ENCODE measurements around the gene SPEF1. TPM values are rescaled to one million over a fixed set of nuclear protein-coding genes. Genes with fewer than 3 reads are reported as not detected.
A peak's percentile ranks its signal among the peaks of the same experiment; 100 is the strongest.

SPEF1 gene
- total and polyA plus RNA-seq, 2 of the 13 experiments (the other 11 are each of a cell fraction or from before 2014, with no cell fraction given): 0.11 to 0.27 TPM

DNA sequence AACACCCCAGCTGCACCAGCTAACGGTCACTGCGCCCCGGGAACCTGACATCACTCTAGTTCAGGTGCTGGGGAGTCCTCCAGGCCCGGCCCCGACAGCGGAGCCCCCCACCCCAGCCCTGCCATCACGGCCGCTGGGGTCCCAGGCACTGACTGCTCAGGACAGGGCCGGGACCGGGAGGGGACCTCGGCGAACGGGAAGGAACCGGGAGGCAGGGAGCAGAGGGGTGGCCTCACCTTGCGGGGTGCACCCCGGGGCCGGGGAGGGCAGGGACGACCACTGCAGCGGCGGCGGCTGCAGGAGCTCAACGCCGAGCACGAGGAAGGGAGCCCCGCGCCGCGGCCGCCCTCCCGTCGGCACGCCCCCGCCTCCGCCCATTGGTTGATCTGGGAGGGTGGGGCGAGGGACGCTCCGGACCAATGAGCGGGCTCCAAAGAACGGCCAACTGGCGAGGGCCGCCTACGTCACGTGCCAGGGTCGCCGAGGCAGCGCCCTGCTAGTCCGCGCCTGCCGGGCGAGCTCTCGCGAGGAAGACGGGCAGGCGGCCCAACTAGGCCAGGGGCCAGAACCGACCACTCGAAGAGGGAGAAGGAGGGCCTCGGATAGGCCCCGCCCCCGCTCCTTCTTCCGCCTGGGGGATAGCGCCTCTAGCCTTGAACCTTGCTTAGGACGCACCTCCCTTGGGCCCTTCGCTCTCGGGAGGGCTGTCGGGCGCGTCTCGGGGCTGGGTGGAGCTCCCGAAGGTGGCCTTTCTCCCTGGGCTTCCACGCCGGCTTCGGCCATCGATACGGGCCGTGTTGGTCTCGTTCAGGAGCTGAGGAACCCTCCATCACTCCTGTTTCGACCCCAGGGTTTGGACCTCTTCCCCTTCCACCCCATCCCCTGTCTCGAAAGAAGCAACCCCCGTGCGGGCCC is 13.6 kb downstream of the SPEF1 start, which contains the start of gene ADISSP (continued):
- TF ChIP-seq, protein P1, sequence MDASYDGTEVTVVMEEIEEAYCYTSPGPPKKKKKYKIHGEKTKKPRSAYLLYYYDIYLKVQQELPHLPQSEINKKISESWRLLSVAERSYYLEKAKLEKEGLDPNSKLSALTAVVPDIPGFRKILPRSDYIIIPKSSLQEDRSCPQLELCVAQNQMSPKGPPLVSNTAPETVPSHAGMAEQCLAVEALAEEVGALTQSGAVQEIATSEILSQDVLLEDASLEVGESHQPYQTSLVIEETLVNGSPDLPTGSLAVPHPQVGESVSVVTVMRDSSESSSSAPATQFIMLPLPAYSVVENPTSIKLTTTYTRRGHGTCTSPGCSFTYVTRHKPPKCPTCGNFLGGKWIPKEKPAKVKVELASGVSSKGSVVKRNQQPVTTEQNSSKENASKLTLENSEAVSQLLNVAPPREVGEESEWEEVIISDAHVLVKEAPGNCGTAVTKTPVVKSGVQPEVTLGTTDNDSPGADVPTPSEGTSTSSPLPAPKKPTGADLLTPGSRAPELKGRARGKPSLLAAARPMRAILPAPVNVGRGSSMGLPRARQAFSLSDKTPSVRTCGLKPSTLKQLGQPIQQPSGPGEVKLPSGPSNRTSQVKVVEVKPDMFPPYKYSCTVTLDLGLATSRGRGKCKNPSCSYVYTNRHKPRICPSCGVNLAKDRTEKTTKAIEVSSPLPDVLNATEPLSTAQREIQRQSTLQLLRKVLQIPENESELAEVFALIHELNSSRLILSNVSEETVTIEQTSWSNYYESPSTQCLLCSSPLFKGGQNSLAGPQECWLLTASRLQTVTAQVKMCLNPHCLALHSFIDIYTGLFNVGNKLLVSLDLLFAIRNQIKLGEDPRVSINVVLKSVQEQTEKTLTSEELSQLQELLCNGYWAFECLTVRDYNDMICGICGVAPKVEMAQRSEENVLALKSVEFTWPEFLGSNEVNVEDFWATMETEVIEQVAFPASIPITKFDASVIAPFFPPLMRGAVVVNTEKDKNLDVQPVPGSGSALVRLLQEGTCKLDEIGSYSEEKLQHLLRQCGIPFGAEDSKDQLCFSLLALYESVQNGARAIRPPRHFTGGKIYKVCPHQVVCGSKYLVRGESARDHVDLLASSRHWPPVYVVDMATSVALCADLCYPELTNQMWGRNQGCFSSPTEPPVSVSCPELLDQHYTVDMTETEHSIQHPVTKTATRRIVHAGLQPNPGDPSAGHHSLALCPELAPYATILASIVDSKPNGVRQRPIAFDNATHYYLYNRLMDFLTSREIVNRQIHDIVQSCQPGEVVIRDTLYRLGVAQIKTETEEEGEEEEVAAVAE (CRISPR knock-in tag; IDR thresholded peaks at IDR 0.05; ENCODE audit: borderline replicate concordance): peak; percentile 88; the same call in 1 of the 2 replicates
- peak; percentile 84 for TF ChIP-seq KLF13 (CRISPR knock-in tag; IDR thresholded peaks at IDR 0.05)
- TF ChIP-seq SMARCC2 (IDR thresholded peaks at IDR 0.05): no peak
- TF ChIP-seq ZNF33B (CRISPR knock-in tag; IDR thresholded peaks at IDR 0.05): peak; percentile 71
- TF ChIP-seq, protein P2, sequence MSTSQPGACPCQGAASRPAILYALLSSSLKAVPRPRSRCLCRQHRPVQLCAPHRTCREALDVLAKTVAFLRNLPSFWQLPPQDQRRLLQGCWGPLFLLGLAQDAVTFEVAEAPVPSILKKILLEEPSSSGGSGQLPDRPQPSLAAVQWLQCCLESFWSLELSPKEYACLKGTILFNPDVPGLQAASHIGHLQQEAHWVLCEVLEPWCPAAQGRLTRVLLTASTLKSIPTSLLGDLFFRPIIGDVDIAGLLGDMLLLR (CRISPR knock-in tag; IDR thresholded peaks at IDR 0.05): no peak; the same call in none of the 2 replicates
- TF ChIP-seq ARNTL (CRISPR knock-in tag; IDR thresholded peaks at IDR 0.05): peak; percentile 92
- peak; percentile 62; the same call in 1 of the 2 replicates for TF ChIP-seq GATA4 (IDR thresholded peaks at IDR 0.05; ENCODE audit: borderline replicate concordance, low read depth)
- 0 out of 2 replicates have a peak, but pooled peaks have one; percentile 47 for TF ChIP-seq CAMTA2 (CRISPR knock-in tag; IDR thresholded peaks at IDR 0.05; ENCODE audit: borderline replicate concordance)
- peak; percentile 80 for TF ChIP-seq NR2C2 (CRISPR knock-in tag; IDR thresholded peaks at IDR 0.05; ENCODE audit: borderline replicate concordance)
- peak; percentile 87 for TF ChIP-seq SNAI1 (CRISPR knock-in tag; IDR thresholded peaks at IDR 0.05; ENCODE audit: borderline replicate concordance)
- no peak for TF ChIP-seq FOXJ3 (CRISPR knock-in tag; IDR thresholded peaks at IDR 0.05; ENCODE audit: borderline replicate concordance)
- TF ChIP-seq ZNF619 (CRISPR knock-in tag; IDR thresholded peaks at IDR 0.05): peak; percentile 69
- no peak for TF ChIP-seq CBX2 (IDR thresholded peaks at IDR 0.05; ENCODE audit: low read depth, low read length)
- no peak; the same call in 1 of the 2 replicates for TF ChIP-seq CBX2 (CRISPR knock-in tag; IDR thresholded peaks at IDR 0.05; ENCODE audit: low read depth)
- TF ChIP-seq EHMT2 (IDR thresholded peaks at IDR 0.05; ENCODE audit: borderline replicate concordance, low read depth, low read length): no peak; the same call in 1 of the 2 replicates
- TF ChIP-seq, protein P3, sequence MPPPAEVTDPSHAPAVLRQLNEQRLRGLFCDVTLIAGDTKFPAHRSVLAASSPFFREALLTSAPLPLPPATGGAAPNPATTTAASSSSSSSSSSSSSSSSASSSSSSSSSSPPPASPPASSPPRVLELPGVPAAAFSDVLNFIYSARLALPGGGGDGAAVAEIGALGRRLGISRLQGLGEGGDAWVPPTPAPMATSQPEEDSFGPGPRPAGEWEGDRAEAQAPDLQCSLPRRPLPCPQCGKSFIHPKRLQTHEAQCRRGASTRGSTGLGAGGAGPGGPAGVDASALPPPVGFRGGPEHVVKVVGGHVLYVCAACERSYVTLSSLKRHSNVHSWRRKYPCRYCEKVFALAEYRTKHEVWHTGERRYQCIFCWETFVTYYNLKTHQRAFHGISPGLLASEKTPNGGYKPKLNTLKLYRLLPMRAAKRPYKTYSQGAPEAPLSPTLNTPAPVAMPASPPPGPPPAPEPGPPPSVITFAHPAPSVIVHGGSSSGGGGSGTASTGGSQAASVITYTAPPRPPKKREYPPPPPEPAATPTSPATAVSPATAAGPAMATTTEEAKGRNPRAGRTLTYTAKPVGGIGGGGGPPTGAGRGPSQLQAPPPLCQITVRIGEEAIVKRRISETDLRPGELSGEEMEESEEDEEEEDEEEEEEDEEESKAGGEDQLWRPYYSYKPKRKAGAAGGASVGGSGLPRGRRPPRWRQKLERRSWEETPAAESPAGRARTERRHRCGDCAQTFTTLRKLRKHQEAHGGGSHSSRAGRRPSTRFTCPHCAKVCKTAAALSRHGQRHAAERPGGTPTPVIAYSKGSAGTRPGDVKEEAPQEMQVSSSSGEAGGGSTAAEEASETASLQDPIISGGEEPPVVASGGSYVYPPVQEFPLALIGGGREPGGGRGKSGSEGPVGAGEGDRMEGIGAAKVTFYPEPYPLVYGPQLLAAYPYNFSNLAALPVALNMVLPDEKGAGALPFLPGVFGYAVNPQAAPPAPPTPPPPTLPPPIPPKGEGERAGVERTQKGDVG (CRISPR knock-in tag; IDR thresholded peaks at IDR 0.05; ENCODE audit: borderline replicate concordance): 0 out of 2 replicates have a peak, but pooled peaks have one; percentile 16
- TF ChIP-seq, protein P4, sequence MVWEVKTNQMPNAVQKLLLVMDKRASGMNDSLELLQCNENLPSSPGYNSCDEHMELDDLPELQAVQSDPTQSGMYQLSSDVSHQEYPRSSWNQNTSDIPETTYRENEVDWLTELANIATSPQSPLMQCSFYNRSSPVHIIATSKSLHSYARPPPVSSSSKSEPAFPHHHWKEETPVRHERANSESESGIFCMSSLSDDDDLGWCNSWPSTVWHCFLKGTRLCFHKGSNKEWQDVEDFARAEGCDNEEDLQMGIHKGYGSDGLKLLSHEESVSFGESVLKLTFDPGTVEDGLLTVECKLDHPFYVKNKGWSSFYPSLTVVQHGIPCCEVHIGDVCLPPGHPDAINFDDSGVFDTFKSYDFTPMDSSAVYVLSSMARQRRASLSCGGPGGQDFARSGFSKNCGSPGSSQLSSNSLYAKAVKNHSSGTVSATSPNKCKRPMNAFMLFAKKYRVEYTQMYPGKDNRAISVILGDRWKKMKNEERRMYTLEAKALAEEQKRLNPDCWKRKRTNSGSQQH (CRISPR knock-in tag; IDR thresholded peaks at IDR 0.05; ENCODE audit: low read depth): no peak
- TF ChIP-seq ATF7-NPFF (CRISPR knock-in tag; IDR thresholded peaks at IDR 0.05; ENCODE audit: low read depth): peak; percentile 97
